Activated effector memory CD4-positive, alpha-beta T cell treated with anti-CD3 and anti-CD28 coated beads, Interleukin-2, amount 50 U/mL, for 16 hours (primary cell): ENCODE measurements around the gene VAPA.

ENCODE experiments used
- DNase-seq: peaks from one replicate; pipeline ENCODE4 v3.0.0-alpha.2; 2020

VAPA gene

GRCh38 chr18:10008006-10008647, 94.3 kb downstream of the VAPA start:
- DNase-seq: no peak
